ENCODE results near the gene PCDHA1.

PCDHA1 gene

DNA sequence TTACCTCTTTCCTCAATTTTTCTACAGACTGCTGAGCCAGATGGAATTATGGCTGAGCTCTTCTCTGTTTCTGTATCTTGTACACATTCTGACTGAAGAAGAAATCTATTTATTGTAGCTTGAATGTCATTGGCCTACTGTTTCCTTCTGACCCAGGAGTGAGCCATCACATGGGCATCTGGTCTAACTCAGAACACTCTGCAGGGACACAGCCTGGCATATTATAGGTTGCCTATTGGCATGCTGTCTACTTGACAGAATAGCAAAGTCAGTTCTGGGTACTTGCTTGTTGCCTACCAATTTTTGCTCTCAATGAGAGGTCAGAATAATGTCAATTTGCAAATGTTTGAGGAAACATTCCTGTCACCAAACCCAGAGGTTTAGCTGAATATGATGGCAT is 187.6 kb downstream of the PCDHA1 start:
- TF ChIP-seq EZH2 (IDR thresholded peaks at IDR 0.05; ENCODE audit: borderline replicate concordance, low read depth, low read length, severe bottlenecking) = no peak
- TF ChIP-seq, protein P1, sequence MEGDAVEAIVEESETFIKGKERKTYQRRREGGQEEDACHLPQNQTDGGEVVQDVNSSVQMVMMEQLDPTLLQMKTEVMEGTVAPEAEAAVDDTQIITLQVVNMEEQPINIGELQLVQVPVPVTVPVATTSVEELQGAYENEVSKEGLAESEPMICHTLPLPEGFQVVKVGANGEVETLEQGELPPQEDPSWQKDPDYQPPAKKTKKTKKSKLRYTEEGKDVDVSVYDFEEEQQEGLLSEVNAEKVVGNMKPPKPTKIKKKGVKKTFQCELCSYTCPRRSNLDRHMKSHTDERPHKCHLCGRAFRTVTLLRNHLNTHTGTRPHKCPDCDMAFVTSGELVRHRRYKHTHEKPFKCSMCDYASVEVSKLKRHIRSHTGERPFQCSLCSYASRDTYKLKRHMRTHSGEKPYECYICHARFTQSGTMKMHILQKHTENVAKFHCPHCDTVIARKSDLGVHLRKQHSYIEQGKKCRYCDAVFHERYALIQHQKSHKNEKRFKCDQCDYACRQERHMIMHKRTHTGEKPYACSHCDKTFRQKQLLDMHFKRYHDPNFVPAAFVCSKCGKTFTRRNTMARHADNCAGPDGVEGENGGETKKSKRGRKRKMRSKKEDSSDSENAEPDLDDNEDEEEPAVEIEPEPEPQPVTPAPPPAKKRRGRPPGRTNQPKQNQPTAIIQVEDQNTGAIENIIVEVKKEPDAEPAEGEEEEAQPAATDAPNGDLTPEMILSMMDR (IDR thresholded peaks at IDR 0.05; ENCODE audit: borderline replicate concordance, extremely low read depth, low read length, poor library complexity, severe bottlenecking) = no peak
- no peak overlapping the region for H3K27ac ChIP-seq (ENCODE audit: low read length)

DNA sequence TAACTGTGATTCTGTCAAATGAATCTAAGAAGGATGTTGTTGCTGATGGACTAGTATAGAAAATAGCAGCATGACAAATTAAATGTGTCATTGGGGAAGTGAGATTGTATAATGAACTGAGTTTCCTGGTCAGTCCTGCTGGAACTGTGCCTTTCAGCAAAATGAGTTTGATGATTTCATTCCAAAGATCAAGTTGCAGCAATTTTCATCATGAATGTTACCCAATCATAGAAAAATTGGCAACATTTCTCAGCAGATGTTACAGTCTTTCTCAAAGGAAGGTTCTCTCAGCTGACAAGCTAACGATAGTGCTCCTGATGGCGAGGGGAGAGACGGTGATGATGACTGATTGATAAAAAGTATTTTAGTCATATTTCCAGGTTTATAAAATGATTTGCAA is 191.1 kb downstream of the PCDHA1 start:
- no peak overlapping the region for H3K4me3 ChIP-seq (ENCODE audit: low read depth in 1 of 2, low read length in 2 of 2)
- no peak for ATAC-seq (ENCODE audit: insufficient read depth, low read depth)
- H3K27ac ChIP-seq (ENCODE audit: low read length) = no peak overlapping the region
- H3K79me2 ChIP-seq (ENCODE audit: insufficient read depth, low read length) = no peaks in the 10 kb centered on the region
- no peak overlapping the region for H3K9ac ChIP-seq (ENCODE audit: low read depth, low read length)
- no peaks in the 10 kb centered on the region for H3K36me3 ChIP-seq (ENCODE audit: insufficient read depth, low read length)
- no peaks in the 10 kb centered on the region for H3K4me1 ChIP-seq (ENCODE audit: insufficient read depth, low read length)
- no peak overlapping the region for H3K4me2 ChIP-seq (ENCODE audit: insufficient read depth, low read length)
- no peaks in the 10 kb centered on the region for H3K9me3 ChIP-seq (ENCODE audit: insufficient read depth, low read length, severe bottlenecking)
- peaks cover 3% of the 10 kb centered on the region for H3K27me3 ChIP-seq (ENCODE audit: insufficient read depth, low read length, poor library complexity)
- no peak for TF ChIP-seq EZH2 (IDR thresholded peaks at IDR 0.05; ENCODE audit: borderline replicate concordance, low read depth, low read length, severe bottlenecking)
- TF ChIP-seq, protein P1 (IDR thresholded peaks at IDR 0.05; ENCODE audit: borderline replicate concordance, extremely low read depth, low read length, poor library complexity, severe bottlenecking) = no peak
- no peak for DNase-seq
- H4K20me1 ChIP-seq (ENCODE audit: insufficient read depth, low read length) = no peaks in the 10 kb centered on the region
- H2AFZ ChIP-seq (ENCODE audit: low read depth, low read length) = no peak overlapping the region

More for the DNA sequence above, 187.6 kb downstream of the PCDHA1 start:
- no peaks in the 10 kb centered on the region for H3K9me3 ChIP-seq (ENCODE audit: insufficient read depth, low read length, severe bottlenecking)
- no peaks in the 10 kb centered on the region for H4K20me1 ChIP-seq (ENCODE audit: insufficient read depth, low read length)
- H3K27me3 ChIP-seq (ENCODE audit: insufficient read depth, low read length, poor library complexity) = peaks cover 3% of the 10 kb centered on the region
- no peak for ATAC-seq (ENCODE audit: insufficient read depth, low read depth)
- DNase-seq = no peak
- H3K4me3 ChIP-seq (ENCODE audit: low read depth in 1 of 2, low read length in 2 of 2) = no peak overlapping the region
- no peaks in the 10 kb centered on the region for H3K79me2 ChIP-seq (ENCODE audit: insufficient read depth, low read length)
- H3K36me3 ChIP-seq (ENCODE audit: insufficient read depth, low read length) = no peaks in the 10 kb centered on the region
- H3K9ac ChIP-seq (ENCODE audit: low read depth, low read length) = no peak overlapping the region
- H3K4me1 ChIP-seq (ENCODE audit: insufficient read depth, low read length) = no peaks in the 10 kb centered on the region
- no peak overlapping the region for H2AFZ ChIP-seq (ENCODE audit: low read depth, low read length)
- no peak overlapping the region for H3K4me2 ChIP-seq (ENCODE audit: insufficient read depth, low read length)

DNA sequence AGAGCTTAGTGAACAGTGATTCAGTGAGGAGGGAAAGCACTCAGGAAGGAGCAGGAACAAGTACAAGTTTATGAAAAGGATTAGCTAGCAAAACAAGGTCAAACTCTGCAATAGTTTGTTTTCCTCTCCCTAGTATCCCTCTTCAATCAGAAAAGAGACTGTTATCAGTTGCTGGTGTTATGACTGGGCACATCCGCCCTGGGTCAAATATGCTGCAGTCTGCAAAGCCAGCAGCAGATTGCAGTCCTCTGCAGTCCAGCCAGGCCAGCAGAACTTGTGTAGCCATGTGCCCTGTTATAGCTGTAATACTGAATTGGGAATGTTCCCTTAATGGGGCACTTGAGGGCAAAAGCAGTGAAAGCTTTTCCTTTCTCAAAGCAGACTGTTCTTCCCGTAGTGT is 192.3 kb downstream of the PCDHA1 start:
- H3K4me3 ChIP-seq (ENCODE audit: low read depth in 1 of 2, low read length in 2 of 2) = no peak overlapping the region
- H3K36me3 ChIP-seq (ENCODE audit: insufficient read depth, low read length) = no peaks in the 10 kb centered on the region
- no peak overlapping the region for H3K27ac ChIP-seq (ENCODE audit: low read length)
- TF ChIP-seq, protein P1 (IDR thresholded peaks at IDR 0.05; ENCODE audit: borderline replicate concordance, extremely low read depth, low read length, poor library complexity, severe bottlenecking) = no peak
- TF ChIP-seq EZH2 (IDR thresholded peaks at IDR 0.05; ENCODE audit: borderline replicate concordance, low read depth, low read length, severe bottlenecking) = no peak
- H3K79me2 ChIP-seq (ENCODE audit: insufficient read depth, low read length) = no peaks in the 10 kb centered on the region
- H3K9me3 ChIP-seq (ENCODE audit: insufficient read depth, low read length, severe bottlenecking) = no peaks in the 10 kb centered on the region
- H4K20me1 ChIP-seq (ENCODE audit: insufficient read depth, low read length) = no peaks in the 10 kb centered on the region
- no peaks in the 10 kb centered on the region for H3K4me1 ChIP-seq (ENCODE audit: insufficient read depth, low read length)
- no peak overlapping the region for H2AFZ ChIP-seq (ENCODE audit: low read depth, low read length)
- ATAC-seq (ENCODE audit: insufficient read depth, low read depth) (no peak), DNase-seq (no peak)
- no peak overlapping the region for H3K4me2 ChIP-seq (ENCODE audit: insufficient read depth, low read length)
- H3K9ac ChIP-seq (ENCODE audit: low read depth, low read length) = no peak overlapping the region
- H3K27me3 ChIP-seq (ENCODE audit: insufficient read depth, low read length, poor library complexity) = peaks cover 7% of the 10 kb centered on the region

DNA sequence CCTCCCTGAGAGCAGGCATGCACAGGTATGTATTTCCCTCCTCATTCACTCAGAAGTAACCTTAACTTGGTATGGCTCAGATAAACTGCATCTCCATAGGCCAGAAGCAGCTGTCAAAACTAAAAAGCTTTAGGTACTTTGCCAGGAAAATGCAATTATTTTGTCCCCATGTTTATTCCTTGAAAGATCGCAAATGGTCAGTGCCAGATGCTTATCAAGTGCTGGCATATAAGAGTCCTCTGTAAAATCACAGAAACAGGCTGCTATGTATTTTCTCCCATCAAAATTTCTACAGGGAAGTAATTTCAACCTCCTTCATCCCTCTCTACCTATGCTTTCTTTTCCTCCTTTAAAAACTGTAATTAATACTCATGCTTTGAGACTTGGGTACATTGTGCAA is 193.0 kb downstream of the PCDHA1 start:
- no peak overlapping the region for H3K27ac ChIP-seq (ENCODE audit: low read length)
- no peak for TF ChIP-seq EZH2 (IDR thresholded peaks at IDR 0.05; ENCODE audit: borderline replicate concordance, low read depth, low read length, severe bottlenecking)
- TF ChIP-seq, protein P1 (IDR thresholded peaks at IDR 0.05; ENCODE audit: borderline replicate concordance, extremely low read depth, low read length, poor library complexity, severe bottlenecking) = no peak

More for the DNA sequence above, 193.0 kb downstream of the PCDHA1 start:
- Histone ChIP-seq H3K79me2 (ENCODE audit: insufficient read depth, low read length) (no peaks in the 10 kb centered on the region), H3K4me3 (ENCODE audit: low read depth in 1 of 2, low read length in 2 of 2) (no peak overlapping the region), H3K9ac (ENCODE audit: low read depth, low read length) (no peak overlapping the region), H3K27me3 (ENCODE audit: insufficient read depth, low read length, poor library complexity) (peaks cover 7% of the 10 kb centered on the region), H3K9me3 (ENCODE audit: insufficient read depth, low read length, severe bottlenecking) (no peaks in the 10 kb centered on the region), H3K36me3 (ENCODE audit: insufficient read depth, low read length) (no peaks in the 10 kb centered on the region), H4K20me1 (ENCODE audit: insufficient read depth, low read length) (no peaks in the 10 kb centered on the region), H3K4me1 (ENCODE audit: insufficient read depth, low read length) (no peaks in the 10 kb centered on the region), H2AFZ (ENCODE audit: low read depth, low read length) (no peak overlapping the region), H3K4me2 (ENCODE audit: insufficient read depth, low read length) (no peak overlapping the region)
- DNase-seq (no peak), ATAC-seq (ENCODE audit: insufficient read depth, low read depth) (no peak)

All from DND-41 (cell line).